Gastrocnemius medialis (tissue), 4 donors: ENCODE measurements around the gene MRGPRG. TPM values are rescaled to one million over a fixed set of nuclear protein-coding genes. Genes with fewer than 3 reads are reported as not detected.
"Not testable (repeated sequence)": the region's sequence is repeated elsewhere in the genome, so short reads cannot be mapped to it uniquely, and the experiment has no call there.

Experiments used
- ATAC-seq, 2 donors: fragments of 150-250 bp; one replicate each; pipeline ENCODE4 v1.9.1; 2016
- DNase-seq, 2 donors: peaks; one replicate each; pipeline ENCODE4 v3.0.0-alpha.2; 2019
- H3K27ac ChIP-seq, 4 donors: fragments of 200-600 bp; sonication (generic); 1 replicate in 1 of 4; 2 replicates in 3 of 4; pipeline ENCODE4 v1.5.1; 2016 to 2018; ENCODE audit warnings: mild to moderate bottlenecking in 2 of 4, moderate library complexity in 1 of 4
- H3K27me3 ChIP-seq, 3 donors: fragments of 200-600 bp; sonication (generic) in 2 of 3; 1 replicate in 1 of 3; 2 replicates in 2 of 3; pipeline versions ENCODE4 v1.5.1 to v1.6.0; 2016 to 2019; ENCODE audit warnings: mild to moderate bottlenecking in 1 of 3, moderate library complexity in 1 of 3
- H3K36me3 ChIP-seq, 2 donors: fragments of 200-600 bp; sonication (generic) in 1 of 2; one replicate each; pipeline ENCODE4 v1.5.1; 2017 to 2018
- H3K4me1 ChIP-seq, 2 donors: fragments of 200-600 bp; sonication (generic) in 1 of 2; one replicate each; pipeline ENCODE4 v1.5.1; 2016 to 2017; ENCODE audit warnings: mild to moderate bottlenecking in 2 of 2
- H3K4me3 ChIP-seq, 4 donors: fragments of 200-600 bp; sonication (generic) in 3 of 4; 1 replicate in 1 of 4; 2 replicates in 3 of 4; pipeline ENCODE4 v1.5.1; 2016 to 2019; ENCODE audit warnings: mild to moderate bottlenecking in 2 of 4
- H3K9me3 ChIP-seq, 3 donors: fragments of 200-600 bp; sonication (generic) in 2 of 3; 1 replicate in 1 of 3; 2 replicates in 2 of 3; pipeline ENCODE4 v1.5.1; 2016 to 2019
- POLR2A ChIP-seq, 2 donors: fragments of 450-650 bp; IDR thresholded peaks; one replicate each; pipeline ENCODE4 v1.6.1; 2017; ENCODE audit warnings: antibody characterized with exemption in 2 of 2, mild to moderate bottlenecking in 2 of 2, moderate library complexity in 2 of 2
- in situ Hi-C, 4 donors: fragments of 200-750 bp; cut with MboI; loops; one replicate each; pipeline versions ENCODE4 v1.15.0 to v1.8.0; 2017; ENCODE audit warnings: low sequenced_read_pairs in 4 of 4
- intact Hi-C: fragments of 100-400 bp; cut with DNase I; formaldehyde crosslinking; loops from one replicate; pipeline ENCODE4 v1.15.1; 2023; ENCODE audit warnings: low total_unique reads
- total RNA-seq, 4 donors: library from RNA; depleted of rRNA; stranded (reverse); fragments of >200 nt; gene quantifications; one replicate each; pipeline versions ENCODE4 v1.1.0 to v1.2.3, GENCODE V29; 2016
- TF ChIP-seq, protein P1 (sequence below), 5 experiments: fragments of 450-650 bp in 3 of 5; fragments of 200-600 bp in 2 of 5; sonication (generic) in 2 of 5; IDR thresholded peaks in 4 of 5; conservative IDR thresholded peaks in 1 of 5; 1 replicate in 4 of 5; 2 replicates in 1 of 5; pipeline ENCODE4 v1.5.1; 2016 to 2019; ENCODE audit warnings: antibody characterized with exemption in 5 of 5, mild to moderate bottlenecking in 3 of 5, moderate library complexity in 3 of 5

Gene MRGPRG
- total RNA-seq, 4 donors from 2014 or later, result not detected

DNA sequence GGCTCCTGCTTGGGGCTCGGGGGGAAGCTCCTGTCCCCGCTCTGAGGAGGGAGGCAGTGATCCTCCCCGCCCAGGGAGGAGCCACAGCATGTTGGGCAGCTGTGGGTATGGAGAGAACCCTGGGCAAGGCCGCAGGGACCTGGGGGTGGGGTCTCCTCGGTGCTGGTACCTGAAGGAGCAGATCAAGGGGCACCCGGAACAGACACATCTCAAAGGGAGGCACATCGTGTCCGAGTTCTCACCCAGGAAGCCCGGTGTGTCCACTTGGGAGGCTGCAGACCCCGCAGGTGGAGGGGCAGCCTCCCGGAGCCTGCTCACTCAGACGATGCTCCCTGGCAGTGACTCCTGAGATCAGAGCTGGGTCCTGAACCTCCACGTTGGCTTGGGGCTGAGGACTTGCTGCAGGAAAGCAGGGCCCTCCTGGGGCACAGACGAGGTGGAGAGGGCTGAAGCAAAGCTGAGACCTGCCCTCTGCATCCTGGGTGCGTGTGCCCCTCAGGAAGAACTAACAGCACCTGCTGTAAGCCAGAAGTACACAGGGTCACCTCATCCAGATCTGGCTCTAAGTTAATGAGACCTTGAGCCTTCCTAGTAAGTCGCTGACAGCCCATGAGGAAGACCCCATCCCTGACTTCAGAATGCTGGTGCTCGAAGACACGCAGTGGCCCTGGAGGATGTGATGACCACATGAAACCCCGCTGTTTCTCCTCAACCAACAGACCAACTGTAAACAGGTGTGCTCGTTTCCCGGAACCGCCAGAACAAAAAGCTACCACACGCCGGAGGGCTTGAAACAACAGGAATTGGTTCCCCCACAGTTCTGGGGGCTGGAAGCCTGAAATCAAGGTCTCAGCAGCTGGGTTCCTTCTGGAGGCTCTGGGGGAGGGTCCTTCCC lies 47.6 kb downstream of the MRGPRG start:
- in situ Hi-C loops, result no loop called here

DNA sequence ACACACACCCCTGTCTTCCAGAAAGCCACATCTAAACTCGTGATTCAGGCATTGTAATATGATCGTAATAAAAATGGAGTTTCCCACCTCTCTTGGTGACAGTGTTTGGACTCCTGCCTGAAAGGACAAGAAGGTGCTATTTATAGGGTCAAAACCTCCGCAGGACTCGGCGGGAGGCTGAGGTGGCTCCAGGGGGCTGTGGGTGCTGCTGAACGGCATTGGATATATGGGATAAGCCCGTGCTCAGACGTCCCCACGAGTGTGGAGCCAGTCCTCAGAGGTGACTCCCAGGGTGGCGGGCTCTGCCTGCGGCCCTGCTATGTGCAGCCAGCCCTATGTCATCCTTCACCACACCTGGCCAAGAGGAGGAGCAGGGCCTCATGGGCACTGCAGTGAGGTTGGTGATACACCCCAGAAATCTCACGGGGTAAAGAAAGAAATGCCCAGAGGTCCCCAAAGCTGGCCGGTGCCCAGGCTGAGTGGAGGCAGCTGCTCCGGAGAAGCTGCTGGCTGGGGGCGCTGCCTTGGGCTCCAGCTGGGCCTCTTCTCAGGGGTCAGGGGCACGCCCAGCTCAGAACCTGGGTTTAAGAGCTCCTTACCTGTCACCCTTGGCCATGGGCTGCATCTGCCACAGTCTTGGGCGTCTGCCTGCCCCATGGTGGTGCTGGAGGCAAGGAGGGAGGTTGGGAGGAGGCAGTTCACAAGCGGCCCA lies 48.4 kb downstream of the MRGPRG start:
- ATAC-seq, result peak; percentile 78 to 84

More for the DNA sequence above, 47.6 kb downstream of the MRGPRG start:
- no peaks in the 10 kb centered on the region for H3K9me3 ChIP-seq
- H3K36me3 ChIP-seq, result no peaks in the 10 kb centered on the region
- no peaks in the 10 kb centered on the region for H3K27me3 ChIP-seq
- TF ChIP-seq, protein P1, sequence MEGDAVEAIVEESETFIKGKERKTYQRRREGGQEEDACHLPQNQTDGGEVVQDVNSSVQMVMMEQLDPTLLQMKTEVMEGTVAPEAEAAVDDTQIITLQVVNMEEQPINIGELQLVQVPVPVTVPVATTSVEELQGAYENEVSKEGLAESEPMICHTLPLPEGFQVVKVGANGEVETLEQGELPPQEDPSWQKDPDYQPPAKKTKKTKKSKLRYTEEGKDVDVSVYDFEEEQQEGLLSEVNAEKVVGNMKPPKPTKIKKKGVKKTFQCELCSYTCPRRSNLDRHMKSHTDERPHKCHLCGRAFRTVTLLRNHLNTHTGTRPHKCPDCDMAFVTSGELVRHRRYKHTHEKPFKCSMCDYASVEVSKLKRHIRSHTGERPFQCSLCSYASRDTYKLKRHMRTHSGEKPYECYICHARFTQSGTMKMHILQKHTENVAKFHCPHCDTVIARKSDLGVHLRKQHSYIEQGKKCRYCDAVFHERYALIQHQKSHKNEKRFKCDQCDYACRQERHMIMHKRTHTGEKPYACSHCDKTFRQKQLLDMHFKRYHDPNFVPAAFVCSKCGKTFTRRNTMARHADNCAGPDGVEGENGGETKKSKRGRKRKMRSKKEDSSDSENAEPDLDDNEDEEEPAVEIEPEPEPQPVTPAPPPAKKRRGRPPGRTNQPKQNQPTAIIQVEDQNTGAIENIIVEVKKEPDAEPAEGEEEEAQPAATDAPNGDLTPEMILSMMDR (IDR thresholded peaks at IDR 0.05 in 4 of 5, conservative IDR thresholded peaks at IDR 0.05 in 1 of 5), result no peak
- TF ChIP-seq POLR2A (IDR thresholded peaks at IDR 0.05), result no peak
- no peak for DNase-seq
- H3K27ac ChIP-seq, result no peak overlapping the region
- ATAC-seq, result no peak
- H3K4me3 ChIP-seq, result no peak overlapping the region
- H3K4me1 ChIP-seq, result peaks cover 16 to 21% of the 10 kb centered on the region in 2 donors
- intact Hi-C loops, result loop anchor here (2.0 kb wide), 1 partner anchor 46 kb away; no protein-coding TSS in a partner anchor

DNA sequence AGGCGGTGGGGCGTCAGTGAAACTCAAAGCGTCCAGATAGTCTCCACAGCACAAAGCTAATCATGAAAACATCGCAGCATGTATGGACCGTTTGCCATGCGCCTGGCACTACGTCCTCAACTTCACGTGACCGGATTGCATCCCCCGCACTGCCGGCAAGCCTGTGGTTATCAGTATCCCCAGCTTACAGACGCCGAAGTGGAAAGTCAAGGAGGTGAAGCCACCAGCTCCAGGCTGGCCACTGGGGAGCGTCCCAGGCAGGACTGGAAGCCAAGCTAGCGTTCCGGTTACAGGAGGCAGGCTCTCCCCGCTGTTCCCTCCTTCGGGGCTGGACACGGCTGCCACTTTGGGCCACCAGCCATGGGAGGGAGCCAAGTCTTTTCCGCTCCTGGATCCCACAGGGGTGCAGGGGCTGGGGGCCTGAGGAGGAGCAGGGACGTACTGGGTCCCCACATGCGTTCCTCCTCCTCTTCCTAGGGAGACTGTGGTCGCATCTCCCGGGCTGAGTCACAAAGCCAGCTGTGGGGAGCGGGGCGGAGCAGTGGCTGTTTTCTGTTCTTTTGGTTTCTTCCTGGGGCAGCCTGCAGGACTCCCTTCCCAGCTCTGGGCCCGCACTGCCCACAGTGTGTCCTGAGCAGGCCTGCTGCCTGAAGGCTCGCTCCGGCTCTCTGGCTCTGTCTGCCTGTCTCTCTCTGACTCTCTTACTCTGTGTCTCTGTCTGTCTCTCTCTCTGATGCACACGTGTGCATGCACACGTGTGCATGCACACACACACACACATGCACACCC lies 49.2 kb downstream of the MRGPRG start:
- ATAC-seq (peak; percentile 53 to 78), DNase-seq (peak; percentile 38 to 72)
- Histone ChIP-seq H3K27me3 (no peaks in the 10 kb centered on the region), H3K27ac (peak overlapping the region; percentile 69 to 81 (median 76)), H3K9me3 (no peaks in the 10 kb centered on the region), H3K4me3 (peak overlapping the region; percentile 42 to 58 (median 53)), H3K36me3 (no peaks in the 10 kb centered on the region), H3K4me1 (peaks cover 24 to 30% of the 10 kb centered on the region in 2 donors)
- TF ChIP-seq POLR2A (IDR thresholded peaks at IDR 0.05), result no peak
- TF ChIP-seq, protein P1 (IDR thresholded peaks at IDR 0.05 in 4 of 5, conservative IDR thresholded peaks at IDR 0.05 in 1 of 5), result peak in 1 of 5 experiments; percentile 29
- intact Hi-C loops (loop anchor here (2.0 to 5.0 kb wide), 2 partner anchors 47 to 208 kb away; partner anchors contain the start of gene ZNF195), in situ Hi-C loops (no loop called here)

More for the DNA sequence above, 48.4 kb downstream of the MRGPRG start:
- Histone ChIP-seq H3K9me3 (no peaks in the 10 kb centered on the region), H3K27ac (peak overlapping the region; percentile 69 to 81 (median 76)), H3K36me3 (no peaks in the 10 kb centered on the region), H3K4me3 (peak overlapping the region; percentile 42 to 58 (median 53)), H3K27me3 (no peaks in the 10 kb centered on the region), H3K4me1 (peaks cover 22 to 29% of the 10 kb centered on the region in 2 donors)
- TF ChIP-seq, protein P1 (IDR thresholded peaks at IDR 0.05 in 4 of 5, conservative IDR thresholded peaks at IDR 0.05 in 1 of 5), result no peak
- TF ChIP-seq POLR2A (IDR thresholded peaks at IDR 0.05), result no peak
- intact Hi-C loops, result loop anchor here (2.0 kb wide), 1 partner anchor 47 kb away; no protein-coding TSS in a partner anchor
- peak in 1 of 2 donors; percentile 51 for DNase-seq
- in situ Hi-C loops, result no loop called here

DNA sequence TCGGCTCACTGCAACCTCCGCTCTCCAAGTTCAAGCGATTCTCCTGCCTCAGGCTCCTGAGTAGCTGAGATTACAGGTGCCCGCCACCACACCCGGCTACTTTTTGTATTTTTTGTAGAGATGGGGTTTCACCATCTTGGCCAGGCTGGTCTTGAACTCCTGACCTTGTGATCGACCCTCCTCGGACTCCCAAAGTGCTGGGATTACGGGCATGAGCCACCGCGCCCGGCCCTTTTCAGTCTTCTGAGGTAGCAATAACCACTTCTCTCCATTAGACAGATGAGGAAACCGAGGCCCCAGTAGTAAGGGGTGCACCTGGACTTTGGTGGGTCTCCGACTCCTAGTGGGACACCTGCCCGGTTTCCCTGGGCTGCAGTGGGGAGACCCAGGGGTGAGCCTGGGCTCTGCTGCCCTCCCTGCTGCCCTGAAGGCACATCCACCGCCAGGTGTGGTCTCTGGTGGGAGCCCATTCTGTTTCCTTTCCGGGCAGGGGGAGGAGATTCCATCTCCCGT lies 49.8 kb downstream of the MRGPRG start:
- Histone ChIP-seq H3K27ac (peak overlapping the region; percentile 69 to 81 (median 76)), H3K4me3 (peak overlapping the region; percentile 42 to 58 (median 53)), H3K4me1 (peaks cover 30 to 37% of the 10 kb centered on the region in 2 donors)
- H3K27me3 ChIP-seq, ATAC-seq, H3K9me3 ChIP-seq, H3K36me3 ChIP-seq, DNase-seq, in situ Hi-C loops: not testable (repeated sequence)
- intact Hi-C loops, result loop anchor here (5.0 kb wide), 1 partner anchor 209 kb away; the partner anchor contains the start of gene ZNF195

Other genes with a start within 250 kb of the MRGPRG start
- gene NAP1L4, start 226.5 kb downstream of the MRGPRG start, total RNA-seq, result 100 to 1,000 TPM in 3 of 4 donors, 10 to 100 TPM in 1; 86.4 to 123 (median 111) TPM
- gene CARS1, start 161.4 kb downstream of the MRGPRG start, total RNA-seq, result 10 to 100 TPM; 31.5 to 46.5 (median 34.7) TPM
- 10 to 100 TPM in 3 of 4 donors, 1 to 10 TPM in 1; 9.2 to 18.5 (median 14.0) TPM for gene OSBPL5, start 53.5 kb downstream of the MRGPRG start, total RNA-seq
- not detected for gene MRGPRE, start 13.6 kb upstream of the MRGPRG start, total RNA-seq
- gene ZNF195, start 160.3 kb upstream of the MRGPRG start, total RNA-seq, result 10 to 100 TPM in 2 of 4 donors, 1 to 10 TPM in 2; 4.8 to 23.4 (median 8.3) TPM